22Rv1 (cell line): Measurements from ENCODE around the gene ARL13B.

Experiments
- CTCF ChIP-seq: fragments of 450-650 bp; IDR thresholded peaks from 2 replicates; pipeline ENCODE4 v1.5.1; 2017; ENCODE audit warnings: mild to moderate bottlenecking
- ZFX ChIP-seq: fragments of 450-650 bp; IDR thresholded peaks from 2 replicates; pipeline ENCODE4 v1.6.1; 2017; ENCODE audit warnings: antibody characterized with exemption, borderline replicate concordance

- TF ChIP-seq CTCF, result no peak
- TF ChIP-seq ZFX, result no peak
These were observed 22.0 kb downstream of the ARL13B start for GRCh38 chr3:94001827-94002495.
